ENCODE data around the gene DUSP2. TPM values are rescaled to one million over a fixed set of nuclear protein-coding genes. Genes with fewer than 3 reads are reported as not detected.

Gene DUSP2
- total and polyA plus RNA-seq, 10 of the 15 experiments (the other 5 are each of a cell fraction or from before 2014, with no cell fraction given), result 9.7 to 212 (median 57.2) TPM

DNA sequence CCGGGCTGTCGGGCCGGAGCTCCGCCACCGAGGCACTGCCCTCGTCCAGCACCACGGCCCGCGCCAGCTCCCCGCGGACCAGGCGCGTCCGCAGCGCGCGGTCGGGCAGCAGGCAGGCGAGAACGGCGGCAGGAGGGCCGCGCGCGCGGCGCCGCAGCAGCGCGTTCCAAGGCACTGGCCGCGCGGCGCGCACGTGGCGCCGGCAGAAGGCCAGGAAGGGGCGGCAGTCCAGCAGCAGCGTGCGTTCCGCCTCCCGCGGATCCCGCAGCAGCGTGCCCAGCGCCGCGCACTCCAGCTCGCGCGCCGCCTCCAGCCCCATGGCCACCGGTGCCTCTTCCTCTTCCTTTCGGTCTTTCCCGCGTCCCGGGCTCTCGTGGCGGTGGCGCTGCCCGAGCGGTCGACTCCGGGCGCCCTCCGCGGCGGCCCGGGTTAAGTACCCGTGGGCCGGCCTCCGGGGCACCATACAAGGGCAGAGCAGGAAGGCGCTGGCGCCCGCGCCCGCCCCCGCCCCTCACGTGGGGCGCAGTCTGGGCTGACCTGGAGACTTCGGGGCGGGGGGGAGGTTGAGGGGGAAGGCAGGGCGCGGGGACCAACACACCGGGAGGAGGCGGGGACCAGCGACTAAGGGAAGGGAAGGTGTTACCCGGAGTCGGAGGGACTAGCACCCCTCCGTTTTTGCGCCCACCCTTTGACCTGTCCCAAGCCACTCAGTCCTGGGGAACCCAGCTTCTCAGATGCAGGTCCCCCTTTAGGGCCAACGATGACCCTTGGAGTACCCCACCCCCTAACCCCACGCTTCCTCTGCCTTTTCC lies at the start of gene DUSP2 (continued):
- peak; percentile 74; the same call in 1 of the 2 replicates for TF ChIP-seq TARDBP (IDR thresholded peaks at IDR 0.05; ENCODE audit: borderline replicate concordance)
- no peak for TF ChIP-seq MTA3 (IDR thresholded peaks at IDR 0.05; ENCODE audit: borderline replicate concordance, low read length)
- peak in 1 of 2 experiments; percentile 96; a peak in 2 of 3 replicates for TF ChIP-seq EGR1 (IDR thresholded peaks at IDR 0.05; ENCODE audit: borderline replicate concordance in 1 of 2, low read depth in 2 of 2, low read length in 2 of 2)
- TF ChIP-seq, protein P1, sequence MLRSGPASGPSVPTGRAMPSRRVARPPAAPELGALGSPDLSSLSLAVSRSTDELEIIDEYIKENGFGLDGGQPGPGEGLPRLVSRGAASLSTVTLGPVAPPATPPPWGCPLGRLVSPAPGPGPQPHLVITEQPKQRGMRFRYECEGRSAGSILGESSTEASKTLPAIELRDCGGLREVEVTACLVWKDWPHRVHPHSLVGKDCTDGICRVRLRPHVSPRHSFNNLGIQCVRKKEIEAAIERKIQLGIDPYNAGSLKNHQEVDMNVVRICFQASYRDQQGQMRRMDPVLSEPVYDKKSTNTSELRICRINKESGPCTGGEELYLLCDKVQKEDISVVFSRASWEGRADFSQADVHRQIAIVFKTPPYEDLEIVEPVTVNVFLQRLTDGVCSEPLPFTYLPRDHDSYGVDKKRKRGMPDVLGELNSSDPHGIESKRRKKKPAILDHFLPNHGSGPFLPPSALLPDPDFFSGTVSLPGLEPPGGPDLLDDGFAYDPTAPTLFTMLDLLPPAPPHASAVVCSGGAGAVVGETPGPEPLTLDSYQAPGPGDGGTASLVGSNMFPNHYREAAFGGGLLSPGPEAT (IDR thresholded peaks at IDR 0.05; ENCODE audit: low read depth), result no peak; the same call in 1 of the 2 replicates
- no peak for TF ChIP-seq KAT2A (conservative IDR thresholded peaks at IDR 0.05; ENCODE audit: control insufficient read depth, low read depth, low read length)
- TF ChIP-seq ZSCAN29 (IDR thresholded peaks at IDR 0.05), result peak; percentile 67; the same call in 1 of the 2 replicates
- no peak for TF ChIP-seq SMC3 (IDR thresholded peaks at IDR 0.05; ENCODE audit: borderline replicate concordance, low read length)
- TF ChIP-seq, protein P2, sequence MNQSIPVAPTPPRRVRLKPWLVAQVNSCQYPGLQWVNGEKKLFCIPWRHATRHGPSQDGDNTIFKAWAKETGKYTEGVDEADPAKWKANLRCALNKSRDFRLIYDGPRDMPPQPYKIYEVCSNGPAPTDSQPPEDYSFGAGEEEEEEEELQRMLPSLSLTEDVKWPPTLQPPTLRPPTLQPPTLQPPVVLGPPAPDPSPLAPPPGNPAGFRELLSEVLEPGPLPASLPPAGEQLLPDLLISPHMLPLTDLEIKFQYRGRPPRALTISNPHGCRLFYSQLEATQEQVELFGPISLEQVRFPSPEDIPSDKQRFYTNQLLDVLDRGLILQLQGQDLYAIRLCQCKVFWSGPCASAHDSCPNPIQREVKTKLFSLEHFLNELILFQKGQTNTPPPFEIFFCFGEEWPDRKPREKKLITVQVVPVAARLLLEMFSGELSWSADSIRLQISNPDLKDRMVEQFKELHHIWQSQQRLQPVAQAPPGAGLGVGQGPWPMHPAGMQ (IDR thresholded peaks at IDR 0.05; ENCODE audit: borderline replicate concordance), result no peak
- TF ChIP-seq CBFB (IDR thresholded peaks at IDR 0.05; ENCODE audit: low read depth), result peak; percentile 94
- TF ChIP-seq, protein P3, sequence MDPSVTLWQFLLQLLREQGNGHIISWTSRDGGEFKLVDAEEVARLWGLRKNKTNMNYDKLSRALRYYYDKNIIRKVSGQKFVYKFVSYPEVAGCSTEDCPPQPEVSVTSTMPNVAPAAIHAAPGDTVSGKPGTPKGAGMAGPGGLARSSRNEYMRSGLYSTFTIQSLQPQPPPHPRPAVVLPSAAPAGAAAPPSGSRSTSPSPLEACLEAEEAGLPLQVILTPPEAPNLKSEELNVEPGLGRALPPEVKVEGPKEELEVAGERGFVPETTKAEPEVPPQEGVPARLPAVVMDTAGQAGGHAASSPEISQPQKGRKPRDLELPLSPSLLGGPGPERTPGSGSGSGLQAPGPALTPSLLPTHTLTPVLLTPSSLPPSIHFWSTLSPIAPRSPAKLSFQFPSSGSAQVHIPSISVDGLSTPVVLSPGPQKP (IDR thresholded peaks at IDR 0.05; ENCODE audit: low read depth, low read length), result peak; percentile 99
- no peak for TF ChIP-seq CBX5 (IDR thresholded peaks at IDR 0.05; ENCODE audit: low read depth)
- TF ChIP-seq RCOR1 (conservative IDR thresholded peaks at IDR 0.05; ENCODE audit: low read depth, low read length), result peak; percentile 95; the same call in 1 of the 2 replicates
- no peak for TF ChIP-seq CHD4 (IDR thresholded peaks at IDR 0.05)
- peak; percentile 87; the same call in 1 of the 2 replicates for TF ChIP-seq NR2F1 (conservative IDR thresholded peaks at IDR 0.05)
- no peak for TF ChIP-seq SIX5 (IDR thresholded peaks at IDR 0.05; ENCODE audit: low read depth, low read length, severe bottlenecking)
- TF ChIP-seq MTA2 (IDR thresholded peaks at IDR 0.05; ENCODE audit: low read depth), result no peak
- no peak for TF ChIP-seq CREB1 (IDR thresholded peaks at IDR 0.05; ENCODE audit: low read depth)
- TF ChIP-seq SMARCA5 (IDR thresholded peaks at IDR 0.05), result peak; percentile 86
- TF ChIP-seq YY1 (IDR thresholded peaks at IDR 0.05; ENCODE audit: low read depth, low read length), result peak; percentile 88
- peak; percentile 44 for TF ChIP-seq CREM (IDR thresholded peaks at IDR 0.05; ENCODE audit: low read depth)
- TF ChIP-seq, protein P4, sequence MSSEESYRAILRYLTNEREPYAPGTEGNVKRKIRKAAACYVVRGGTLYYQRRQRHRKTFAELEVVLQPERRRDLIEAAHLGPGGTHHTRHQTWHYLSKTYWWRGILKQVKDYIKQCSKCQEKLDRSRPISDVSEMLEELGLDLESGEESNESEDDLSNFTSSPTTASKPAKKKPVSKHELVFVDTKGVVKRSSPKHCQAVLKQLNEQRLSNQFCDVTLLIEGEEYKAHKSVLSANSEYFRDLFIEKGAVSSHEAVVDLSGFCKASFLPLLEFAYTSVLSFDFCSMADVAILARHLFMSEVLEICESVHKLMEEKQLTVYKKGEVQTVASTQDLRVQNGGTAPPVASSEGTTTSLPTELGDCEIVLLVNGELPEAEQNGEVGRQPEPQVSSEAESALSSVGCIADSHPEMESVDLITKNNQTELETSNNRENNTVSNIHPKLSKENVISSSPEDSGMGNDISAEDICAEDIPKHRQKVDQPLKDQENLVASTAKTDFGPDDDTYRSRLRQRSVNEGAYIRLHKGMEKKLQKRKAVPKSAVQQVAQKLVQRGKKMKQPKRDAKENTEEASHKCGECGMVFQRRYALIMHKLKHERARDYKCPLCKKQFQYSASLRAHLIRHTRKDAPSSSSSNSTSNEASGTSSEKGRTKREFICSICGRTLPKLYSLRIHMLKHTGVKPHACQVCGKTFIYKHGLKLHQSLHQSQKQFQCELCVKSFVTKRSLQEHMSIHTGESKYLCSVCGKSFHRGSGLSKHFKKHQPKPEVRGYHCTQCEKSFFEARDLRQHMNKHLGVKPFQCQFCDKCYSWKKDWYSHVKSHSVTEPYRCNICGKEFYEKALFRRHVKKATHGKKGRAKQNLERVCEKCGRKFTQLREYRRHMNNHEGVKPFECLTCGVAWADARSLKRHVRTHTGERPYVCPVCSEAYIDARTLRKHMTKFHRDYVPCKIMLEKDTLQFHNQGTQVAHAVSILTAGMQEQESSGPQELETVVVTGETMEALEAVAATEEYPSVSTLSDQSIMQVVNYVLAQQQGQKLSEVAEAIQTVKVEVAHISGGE (CRISPR knock-in tag; IDR thresholded peaks at IDR 0.05), result peak; percentile 65

All from GM12878 (cell line).